ENCODE data around the gene SH3TC1. TPM values are rescaled to one million over a fixed set of nuclear protein-coding genes. Genes with fewer than 3 reads are reported as not detected.

The SH3TC1 gene
- total and polyA plus RNA-seq, 12 donors: 1.5 to 58.7 (median 22.0) TPM

- WGBS, 4 donors: 93 to 96% (median 95%) methylated on average over 3 to 4 of the region's 4 CpGs
- Histone ChIP-seq H3K9me3 (replicated peaks in 1 of 3) (no peaks in the 10 kb centered on the region), H3K27ac (no peak overlapping the region), H3K4me3 (no peak overlapping the region), H3K4me1 (replicated peaks in 1 of 2) (peaks cover 11 to 21% of the 10 kb centered on the region in 2 donors), H3K27me3 (no peaks in the 10 kb centered on the region), H3K36me3 (replicated peaks in 1 of 2) (no peaks in the 10 kb centered on the region)
- intact Hi-C loops (cut with DNase I): loop anchor here in 1 of 2 donors (10.0 kb wide), 1 partner anchor 265 kb away; no protein-coding TSS in a partner anchor
- DNase-seq: no peak
- TF ChIP-seq POLR2A (IDR thresholded peaks at IDR 0.05): no peak
- TF ChIP-seq, protein P1, sequence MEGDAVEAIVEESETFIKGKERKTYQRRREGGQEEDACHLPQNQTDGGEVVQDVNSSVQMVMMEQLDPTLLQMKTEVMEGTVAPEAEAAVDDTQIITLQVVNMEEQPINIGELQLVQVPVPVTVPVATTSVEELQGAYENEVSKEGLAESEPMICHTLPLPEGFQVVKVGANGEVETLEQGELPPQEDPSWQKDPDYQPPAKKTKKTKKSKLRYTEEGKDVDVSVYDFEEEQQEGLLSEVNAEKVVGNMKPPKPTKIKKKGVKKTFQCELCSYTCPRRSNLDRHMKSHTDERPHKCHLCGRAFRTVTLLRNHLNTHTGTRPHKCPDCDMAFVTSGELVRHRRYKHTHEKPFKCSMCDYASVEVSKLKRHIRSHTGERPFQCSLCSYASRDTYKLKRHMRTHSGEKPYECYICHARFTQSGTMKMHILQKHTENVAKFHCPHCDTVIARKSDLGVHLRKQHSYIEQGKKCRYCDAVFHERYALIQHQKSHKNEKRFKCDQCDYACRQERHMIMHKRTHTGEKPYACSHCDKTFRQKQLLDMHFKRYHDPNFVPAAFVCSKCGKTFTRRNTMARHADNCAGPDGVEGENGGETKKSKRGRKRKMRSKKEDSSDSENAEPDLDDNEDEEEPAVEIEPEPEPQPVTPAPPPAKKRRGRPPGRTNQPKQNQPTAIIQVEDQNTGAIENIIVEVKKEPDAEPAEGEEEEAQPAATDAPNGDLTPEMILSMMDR (IDR thresholded peaks at IDR 0.05): no peak
Observed at GRCh38 chr4:8160233-8160560, 38.9 kb upstream of the SH3TC1 start.

DNA sequence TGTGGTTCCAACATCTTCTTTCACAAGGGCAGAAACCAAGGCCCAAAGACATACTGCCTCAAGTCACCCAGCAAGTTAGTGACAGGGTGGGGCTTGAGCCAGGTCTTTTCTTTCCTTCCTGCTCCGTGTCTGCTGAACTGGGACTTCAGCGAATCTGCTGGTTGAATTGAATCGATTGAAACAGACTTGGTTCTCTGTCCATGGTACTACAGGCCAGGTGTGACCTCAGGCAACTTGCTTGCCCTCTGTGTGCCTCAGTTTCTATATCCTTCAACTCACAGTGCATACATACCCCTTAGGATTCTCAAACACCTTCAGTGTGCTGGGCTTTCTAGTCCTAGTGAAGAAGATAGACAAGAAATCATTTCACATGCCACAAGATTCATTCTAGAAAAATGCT, 38.5 kb upstream of the SH3TC1 start:
- DNase-seq: no peak
- TF ChIP-seq, protein P1 (IDR thresholded peaks at IDR 0.05): no peak
- TF ChIP-seq POLR2A (IDR thresholded peaks at IDR 0.05): no peak
- Histone ChIP-seq H3K4me3 (no peak overlapping the region), H3K36me3 (replicated peaks in 1 of 2) (no peaks in the 10 kb centered on the region), H3K27me3 (no peaks in the 10 kb centered on the region), H3K9me3 (replicated peaks in 1 of 3) (no peaks in the 10 kb centered on the region), H3K27ac (no peak overlapping the region), H3K4me1 (replicated peaks in 1 of 2) (peaks cover 11 to 21% of the 10 kb centered on the region in 2 donors)
- intact Hi-C loops (cut with DNase I): loop anchor here in 1 of 2 donors (10.0 kb wide), 1 partner anchor 264 kb away; no protein-coding TSS in a partner anchor
- 67 to 88% (median 76%) methylated on average over 3 of the region's 3 CpGs for WGBS, 4 donors

DNA sequence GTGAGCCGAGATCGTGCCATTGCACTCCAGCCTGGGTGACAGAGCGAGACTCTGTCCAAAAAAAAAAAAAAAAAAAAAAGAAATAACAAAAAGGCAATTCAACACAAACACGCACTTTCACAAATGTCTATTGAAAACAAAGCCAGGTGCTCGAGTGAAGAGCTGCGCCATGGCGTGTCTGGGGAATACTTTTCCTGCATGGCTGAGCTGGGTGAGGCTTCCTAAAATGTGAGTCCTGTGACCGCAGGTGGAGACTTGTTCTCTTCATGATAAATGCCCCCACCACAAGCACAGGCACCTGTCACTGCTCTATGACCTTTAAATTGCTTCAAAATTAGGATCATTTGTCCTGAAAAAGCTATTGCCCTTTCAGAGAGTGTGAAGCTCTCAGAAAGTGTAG, 36.5 kb upstream of the SH3TC1 start:
- Histone ChIP-seq H3K36me3 (replicated peaks in 1 of 2) (no peaks in the 10 kb centered on the region), H3K4me3 (no peak overlapping the region), H3K9me3 (replicated peaks in 1 of 3) (no peaks in the 10 kb centered on the region), H3K27ac (no peak overlapping the region), H3K27me3 (no peaks in the 10 kb centered on the region), H3K4me1 (replicated peaks in 1 of 2) (peaks cover 11 to 18% of the 10 kb centered on the region in 2 donors)
- no peak for DNase-seq
- intact Hi-C loops (cut with DNase I): loop anchor here in 1 of 2 donors (10.0 kb wide), 1 partner anchor 262 kb away; no protein-coding TSS in a partner anchor
- TF ChIP-seq, protein P1 (IDR thresholded peaks at IDR 0.05): no peak
- TF ChIP-seq POLR2A (IDR thresholded peaks at IDR 0.05): no peak
- 76 to 85% (median 82%) methylated on average over 8 of the region's 8 CpGs for WGBS, 4 donors

GRCh38 chr4:8163026-8163425, 36.1 kb upstream of the SH3TC1 start:
- H3K4me1 ChIP-seq (replicated peaks in 1 of 2): peaks cover 9 to 14% of the 10 kb centered on the region in 2 donors
- TF ChIP-seq POLR2A (IDR thresholded peaks at IDR 0.05): no peak
- no peaks in the 10 kb centered on the region for H3K36me3 ChIP-seq (replicated peaks in 1 of 2)
- no peak for DNase-seq
- no peak overlapping the region for H3K27ac ChIP-seq
- H3K27me3 ChIP-seq: no peaks in the 10 kb centered on the region
- intact Hi-C loops (cut with DNase I): loop anchor here in 1 of 2 donors (10.0 kb wide), 1 partner anchor 262 kb away; no protein-coding TSS in a partner anchor
- no peak overlapping the region for H3K4me3 ChIP-seq
- H3K9me3 ChIP-seq (replicated peaks in 1 of 3): no peaks in the 10 kb centered on the region
- 57 to 77% (median 61%) methylated on average over 3 to 7 of the region's 7 CpGs for WGBS, 4 donors

Measured in adrenal gland (tissue), 12 donors.